H1 (cell line): ENCODE results near the gene CNOT6.

ENCODE experiments used
- ASH2L ChIP-seq: fragments of 200-600, 300-600 bp; sonication (generic); IDR thresholded peaks from one replicate; pipeline ENCODE4 v1.7.1; 2017; ENCODE audit warnings: low read length
- ATF2 ChIP-seq: IDR thresholded peaks from 2 replicates; pipeline ENCODE4 v1.6.1; 2012; ENCODE audit warnings: low read length, inconsistent platforms
- CHD1 ChIP-seq: IDR thresholded peaks from 2 replicates; pipeline ENCODE4 v1.6.1; 2012; ENCODE audit warnings: low read depth, low read length, improper control_type of control experiment
- CTBP2 ChIP-seq: IDR thresholded peaks from 2 replicates; pipeline ENCODE4 v1.7.0; 2011; ENCODE audit warnings: borderline replicate concordance, mild to moderate bottlenecking, moderate library complexity, mixed read lengths, low read length; ENCODE audit not compliant: insufficient read depth, insufficient read length
- CTCF ChIP-seq, 3 experiments: IDR thresholded peaks; 1 replicate in 2 of 3; 2 replicates in 1 of 3; pipeline versions ENCODE4 v1.5.1 to v1.6.1; 2011; ENCODE audit warnings: low read length in 3 of 3, mild to moderate bottlenecking in 3 of 3, inconsistent platforms in 2 of 3, low read depth in 1 of 3, moderate library complexity in 1 of 3; ENCODE audit not compliant: insufficient read depth in 1 of 3; ENCODE audit errors: control extremely low read depth in 1 of 3
- EZH2 ChIP-seq: fragments of 200-600 bp; sonication (generic); IDR thresholded peaks from 2 replicates; pipeline ENCODE4 v1.7.1; 2012; ENCODE audit warnings: low read depth, mild to moderate bottlenecking, moderate library complexity, low read length, inconsistent platforms; ENCODE audit not compliant: severe bottlenecking
- JUN ChIP-seq: IDR thresholded peaks from 2 replicates; pipeline ENCODE4 v1.6.1; 2011; ENCODE audit warnings: low read depth, mild to moderate bottlenecking, improper control_type of control experiment, low read length
- KDM1A ChIP-seq: fragments of 200-600, 300-600 bp; sonication (generic); IDR thresholded peaks from 2 replicates; pipeline ENCODE4 v1.7.1; 2016; ENCODE audit warnings: mild to moderate bottlenecking, low read length, borderline replicate concordance
- POLR2A ChIP-seq, 2 experiments: IDR thresholded peaks; 1 replicate in 1 of 2; 2 replicates in 1 of 2; pipeline ENCODE4 v1.6.1; 2011; ENCODE audit warnings: low read depth in 2 of 2, low read length in 2 of 2, mild to moderate bottlenecking in 2 of 2; ENCODE audit errors: control extremely low read depth in 1 of 2
- POLR2AphosphoS5 ChIP-seq: IDR thresholded peaks from 2 replicates; pipeline ENCODE4 v1.6.1; 2011; ENCODE audit warnings: low read depth, low read length
- SIN3A ChIP-seq, 2 experiments: IDR thresholded peaks in 1 of 2; conservative IDR thresholded peaks in 1 of 2; 2 replicates each; pipeline ENCODE4 v1.6.1; 2011 to 2012; ENCODE audit warnings: low read length in 2 of 2, improper control_type of control experiment in 1 of 2, low read depth in 1 of 2, mild to moderate bottlenecking in 1 of 2
- SP2 ChIP-seq: IDR thresholded peaks from 2 replicates; pipeline ENCODE4 v1.6.1; 2012; ENCODE audit warnings: mild to moderate bottlenecking, low read length, inconsistent platforms
- TAF1 ChIP-seq: IDR thresholded peaks from 2 replicates; pipeline ENCODE4 v1.6.1; 2011; ENCODE audit warnings: mild to moderate bottlenecking, low read depth, low read length

- TF ChIP-seq CTCF (IDR thresholded peaks at IDR 0.05; ENCODE audit: control extremely low read depth in 1 of 3, insufficient read depth in 1 of 3, low read depth in 1 of 3, low read length in 3 of 3): no peak
- TF ChIP-seq CHD1: no peak
- TF ChIP-seq POLR2A (IDR thresholded peaks at IDR 0.05; ENCODE audit: control extremely low read depth in 1 of 2, low read depth in 2 of 2, low read length in 2 of 2): no peak
- TF ChIP-seq SP2: no peak
- TF ChIP-seq SIN3A (conservative IDR thresholded peaks at IDR 0.05 in 1 of 2, IDR thresholded peaks at IDR 0.05 in 1 of 2; ENCODE audit: low read depth in 1 of 2, low read length in 2 of 2): no peak
- no peak for TF ChIP-seq TAF1
- no peak for TF ChIP-seq POLR2AphosphoS5
- no peak for TF ChIP-seq JUN
- TF ChIP-seq ASH2L: no peak
- no peak for TF ChIP-seq EZH2
- TF ChIP-seq ATF2: no peak
- no peak for TF ChIP-seq KDM1A
- no peak for TF ChIP-seq CTBP2
Measured at GRCh38 chr5:180580681-180581080, 86.5 kb downstream of the CNOT6 start.
